HL-60 (cell line): ENCODE measurements around the gene NEDD4L.

Source experiments
- CTCF ChIP-seq: IDR thresholded peaks from one replicate; pipeline ENCODE4 v1.5.1; 2011; ENCODE audit warnings: low read length, control low read depth, inconsistent platforms; ENCODE audit not compliant: insufficient read depth
- POLR2AphosphoS5 ChIP-seq: IDR thresholded peaks from 2 replicates; pipeline ENCODE4 v1.6.1; 2012; ENCODE audit warnings: low read depth

- TF ChIP-seq CTCF (no peak), POLR2AphosphoS5 (no peak)
Observed at GRCh38 chr18:58027341-58027740, 16.7 kb upstream of the NEDD4L start.
